Kidney (tissue), 14 donors: ENCODE results near the gene WDFY4. TPM values are rescaled to one million over a fixed set of nuclear protein-coding genes. Genes with fewer than 3 reads are reported as not detected.

Experiments
- DNase-seq, 5 donors: peaks; one replicate each; pipeline ENCODE4 v3.0.0-alpha.2; 2013 to 2020
- FAIRE-seq: peaks from 2 replicates; lab custom pipeline; 2012; peaks lifted over from hg19 to GRCh38; lab: Jason Lieb, UNC
- H3K27ac ChIP-seq, 2 donors: one replicate each; pipeline ENCODE4 v1.7.0; 2013; ENCODE audit warnings: low read depth in 2 of 2, low read length in 2 of 2, inconsistent platforms in 1 of 2
- H3K27me3 ChIP-seq: one replicate; pipeline ENCODE4 v1.7.1; 2013; ENCODE audit warnings: low read length, inconsistent platforms; ENCODE audit not compliant: control insufficient read depth, insufficient read depth
- H3K36me3 ChIP-seq, 3 donors: one replicate each; pipeline versions ENCODE4 v1.7.0 to v1.7.1; 2013; ENCODE audit warnings: low read length in 3 of 3, control low read depth in 1 of 3, inconsistent platforms in 1 of 3; ENCODE audit not compliant: insufficient read depth in 3 of 3, control insufficient read depth in 2 of 3
- H3K4me1 ChIP-seq, 3 donors: one replicate each; pipeline versions ENCODE4 v1.7.0 to v1.7.1; 2013; ENCODE audit warnings: low read length in 3 of 3, inconsistent platforms in 1 of 3, low read depth in 1 of 3; ENCODE audit not compliant: control insufficient read depth in 2 of 3, insufficient read depth in 2 of 3
- H3K4me3 ChIP-seq, 3 donors: one replicate each; pipeline versions ENCODE4 v1.7.0 to v1.8.1; 2013; ENCODE audit warnings: low read length in 3 of 3, control low read depth in 1 of 3, inconsistent platforms in 1 of 3
- H3K9ac ChIP-seq, 3 donors: one replicate each; pipeline versions ENCODE4 v1.7.0 to v1.7.1; 2013; ENCODE audit warnings: low read length in 3 of 3, control low read depth in 1 of 3, inconsistent platforms in 1 of 3
- H3K9me3 ChIP-seq, 3 donors: one replicate each; pipeline versions ENCODE4 v1.7.0 to v1.7.1; 2013; ENCODE audit warnings: low read length in 3 of 3, control low read depth in 1 of 3, inconsistent platforms in 1 of 3; ENCODE audit not compliant: control insufficient read depth in 2 of 3, insufficient read depth in 1 of 3
- intact Hi-C: fragments of 100-400 bp; cut with DNase I; formaldehyde crosslinking; loops from one replicate; pipeline ENCODE4 v1.11.1; 2022
- polyA plus RNA-seq: library from polyadenylated mRNA; stranded (reverse); fragments of 350-450 nt; fragmentation: Illumina TruSeq; extraction: RNeasy Lipid Tissue Mini Kit (QIAGEN cat#74804); gene quantifications from one replicate; pipeline ENCODE4 v1.2.3, GENCODE V29; 2014; ENCODE audit warnings: low read depth, low replicate concordance; ENCODE audit not compliant: insufficient read depth
- total RNA-seq: library from RNA; stranded (reverse); fragmentation: NEBNext Ultra II Directional; extraction: Animal tissue kit (Norgen Biotek cat#: 25700); gene quantifications from one replicate; pipeline ENCODE4 v1.2.1, GENCODE V29; 2021
- TF ChIP-seq, protein P1 (sequence below): IDR thresholded peaks from 3 replicates; pipeline ENCODE4 v1.5.1; 2012; ENCODE audit warnings: mild to moderate bottlenecking, moderate library complexity, borderline replicate concordance; ENCODE audit not compliant: insufficient read depth; ENCODE audit errors: extremely low read depth
- donor health status: control.
- donor health status: control.
- donor health status: control.
- donor health status: control.
- donor health status: control.
- donor health status: DM: yes; HTN: yes; CAD: no.
- donor health status: Normal renal cell carcinoma (clear cell type).

Gene WDFY4
- total and polyA plus RNA-seq, 2 donors from 2014 or later, result 1.7 to 13.3 TPM

DNA sequence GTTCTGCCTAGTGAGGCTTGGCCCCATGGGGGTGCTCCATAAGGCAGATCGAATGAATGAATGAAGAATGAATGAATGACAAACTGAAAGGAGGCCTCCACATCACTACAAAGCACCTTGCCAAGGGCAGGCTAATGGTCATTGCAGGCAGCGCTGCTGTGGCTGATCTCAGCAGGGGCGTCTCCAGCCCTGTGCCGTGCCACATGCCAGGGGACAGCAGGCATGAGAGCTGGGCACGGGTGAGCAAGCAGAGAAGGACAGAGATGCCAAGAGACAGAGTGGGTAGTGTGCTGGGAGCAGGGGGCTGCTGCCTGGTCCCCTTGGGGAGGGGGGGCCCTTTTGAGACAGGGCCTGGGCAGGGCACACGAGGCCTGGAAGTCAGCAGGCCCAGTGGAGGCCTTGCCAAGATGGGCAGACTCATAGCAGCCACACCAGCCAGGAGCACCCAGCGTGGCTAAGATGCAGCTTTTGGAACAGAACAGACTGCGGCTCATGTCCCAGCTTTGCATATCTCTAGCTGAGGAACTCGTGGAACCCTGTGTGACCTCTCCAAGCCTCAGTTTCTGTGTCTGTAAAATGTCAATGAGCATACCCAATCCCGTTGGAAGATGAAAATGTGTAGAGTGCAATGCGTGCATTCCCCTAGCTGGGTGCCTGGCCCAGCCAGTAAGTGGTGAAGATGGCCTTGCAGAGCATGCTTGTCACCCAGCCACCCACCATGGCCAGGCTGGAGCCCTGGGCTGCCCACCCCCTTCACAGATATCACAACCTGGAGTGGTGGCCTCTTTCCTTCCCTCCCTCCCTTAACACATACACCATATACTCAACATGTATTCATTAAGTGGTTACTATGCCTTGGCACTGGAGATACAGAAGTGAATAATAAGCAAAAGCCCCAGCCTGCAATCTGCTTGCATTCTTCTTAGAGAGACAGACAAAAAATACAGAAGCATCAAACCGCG is 316.0 kb downstream of the WDFY4 start:
- no peak for FAIRE-seq
- no peak overlapping the region for H3K9ac ChIP-seq
- no peak overlapping the region for H3K4me3 ChIP-seq
- no peak for DNase-seq
- no peaks in the 10 kb centered on the region for H3K27me3 ChIP-seq
- no peaks in the 10 kb centered on the region for H3K9me3 ChIP-seq
- H3K4me1 ChIP-seq, result peaks cover 0 to 5% (median 2%) of the 10 kb centered on the region in 3 donors
- intact Hi-C loops, result no loop called here
- H3K36me3 ChIP-seq, result no peaks in the 10 kb centered on the region
- no peak overlapping the region for H3K27ac ChIP-seq
- TF ChIP-seq, protein P1, sequence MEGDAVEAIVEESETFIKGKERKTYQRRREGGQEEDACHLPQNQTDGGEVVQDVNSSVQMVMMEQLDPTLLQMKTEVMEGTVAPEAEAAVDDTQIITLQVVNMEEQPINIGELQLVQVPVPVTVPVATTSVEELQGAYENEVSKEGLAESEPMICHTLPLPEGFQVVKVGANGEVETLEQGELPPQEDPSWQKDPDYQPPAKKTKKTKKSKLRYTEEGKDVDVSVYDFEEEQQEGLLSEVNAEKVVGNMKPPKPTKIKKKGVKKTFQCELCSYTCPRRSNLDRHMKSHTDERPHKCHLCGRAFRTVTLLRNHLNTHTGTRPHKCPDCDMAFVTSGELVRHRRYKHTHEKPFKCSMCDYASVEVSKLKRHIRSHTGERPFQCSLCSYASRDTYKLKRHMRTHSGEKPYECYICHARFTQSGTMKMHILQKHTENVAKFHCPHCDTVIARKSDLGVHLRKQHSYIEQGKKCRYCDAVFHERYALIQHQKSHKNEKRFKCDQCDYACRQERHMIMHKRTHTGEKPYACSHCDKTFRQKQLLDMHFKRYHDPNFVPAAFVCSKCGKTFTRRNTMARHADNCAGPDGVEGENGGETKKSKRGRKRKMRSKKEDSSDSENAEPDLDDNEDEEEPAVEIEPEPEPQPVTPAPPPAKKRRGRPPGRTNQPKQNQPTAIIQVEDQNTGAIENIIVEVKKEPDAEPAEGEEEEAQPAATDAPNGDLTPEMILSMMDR, result no peak

DNA sequence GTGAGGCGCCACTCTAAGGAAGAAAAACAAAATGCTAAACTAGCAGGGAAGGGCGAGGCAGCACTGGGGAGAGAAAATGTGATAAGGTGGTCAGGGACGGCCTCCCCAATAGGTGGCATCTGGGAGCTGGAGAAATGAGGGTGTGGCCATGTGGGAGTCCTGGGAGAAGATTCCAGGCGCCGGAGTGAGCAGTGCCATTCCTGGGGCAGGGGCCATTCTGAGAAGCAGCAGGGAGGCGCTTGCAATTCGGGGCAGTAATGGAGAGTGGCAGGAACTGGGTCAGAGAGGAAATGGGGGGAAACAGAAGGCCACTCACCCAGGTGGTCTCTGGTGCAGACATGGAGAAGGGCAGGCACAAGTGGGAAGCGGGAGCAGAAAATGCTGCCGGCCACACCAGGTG is 316.7 kb downstream of the WDFY4 start:
- no peak for FAIRE-seq

DNA sequence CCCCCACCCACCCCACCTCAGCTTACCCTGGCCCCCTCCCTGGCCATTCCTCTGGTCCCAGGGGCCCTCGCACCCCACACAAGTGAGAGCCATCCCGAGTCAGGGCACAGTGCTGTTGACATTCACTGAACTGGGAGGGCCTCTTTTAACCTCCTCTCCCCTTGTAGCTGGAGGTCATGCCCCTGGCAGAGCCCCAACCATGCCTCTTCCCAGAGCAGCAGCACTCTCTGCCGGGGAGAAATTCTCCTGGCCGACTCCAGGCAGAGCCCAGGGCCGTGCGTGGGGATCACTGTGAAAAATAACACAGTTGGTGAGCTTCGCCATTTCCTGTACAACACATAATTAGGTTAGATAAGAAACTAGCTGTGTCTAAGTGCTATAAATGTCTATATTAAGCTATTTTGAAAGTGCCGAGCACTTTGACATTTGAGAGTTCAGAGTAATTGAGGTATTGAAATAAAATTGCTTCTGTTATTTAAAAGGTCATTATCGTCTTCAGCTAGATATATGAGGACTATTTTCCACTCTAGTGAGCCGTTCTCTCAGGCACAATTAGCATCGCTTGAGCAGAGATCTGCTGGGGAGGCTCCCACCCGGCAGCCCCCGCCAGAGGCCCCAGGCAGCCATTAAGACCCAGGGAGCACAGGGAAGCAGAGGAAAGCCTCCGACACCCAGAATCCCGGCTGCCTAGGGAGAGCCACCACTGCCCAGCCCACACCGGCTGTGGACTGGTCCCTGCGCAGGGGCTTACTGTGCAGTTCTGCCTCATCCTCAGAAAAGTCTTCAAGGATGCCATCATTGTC is 317.4 kb downstream of the WDFY4 start:
- peak in 3 of 5 donors; percentile 38 to 68 (median 65) for DNase-seq
- intact Hi-C loops, result no loop called here

More for the DNA sequence above, 316.7 kb downstream of the WDFY4 start:
- Histone ChIP-seq H3K27ac (no peak overlapping the region), H3K4me1 (peaks cover 0 to 5% (median 2%) of the 10 kb centered on the region in 3 donors), H3K9ac (no peak overlapping the region), H3K9me3 (no peaks in the 10 kb centered on the region), H3K36me3 (no peaks in the 10 kb centered on the region), H3K27me3 (no peaks in the 10 kb centered on the region), H3K4me3 (no peak overlapping the region)
- peak in 3 of 5 donors; percentile 43 to 70 (median 52) for DNase-seq
- intact Hi-C loops, result no loop called here
- TF ChIP-seq, protein P1, result no peak

More for the DNA sequence above, 317.4 kb downstream of the WDFY4 start:
- Histone ChIP-seq H3K36me3 (no peaks in the 10 kb centered on the region), H3K27me3 (no peaks in the 10 kb centered on the region), H3K4me3 (no peak overlapping the region), H3K9me3 (no peaks in the 10 kb centered on the region), H3K9ac (no peak overlapping the region), H3K4me1 (peaks cover 0 to 5% (median 2%) of the 10 kb centered on the region in 3 donors), H3K27ac (no peak overlapping the region)
- no peak for FAIRE-seq
- TF ChIP-seq, protein P1, result no peak
